H4 (cell line): Measurements from ENCODE around the gene KIF7. TPM values are rescaled to one million over a fixed set of nuclear protein-coding genes. Genes with fewer than 3 reads are reported as not detected.
"Not testable (repeated sequence)": the region's sequence is repeated elsewhere in the genome, so short reads cannot be mapped to it uniquely, and the experiment has no call there.

Source experiments
- DNase-seq: peaks from one replicate; pipeline ENCODE4 v3.0.0-alpha.2; 2015; ENCODE audit warnings: low spot score
- total RNA-seq: library from RNA; depleted of rRNA; stranded (reverse); fragments of >200 nt; shearing (Covaris generic); gene quantifications from 2 replicates; pipeline ENCODE4 v1.2.3, GENCODE V29; 2014; rRNA removed

KIF7 gene
- 3.3 and 3.6 TPM in 2 replicates for total RNA-seq

GRCh38 chr15:89654847-89655805, at the start of gene KIF7:
Gene KIF7 (minus strand): TSS chr15:89655467. CDS start chr15:89652930, 2,537 bp downstream.
- peak; percentile 43 for DNase-seq

- no peak for DNase-seq
Measured at GRCh38 chr15:89704411-89704810, 49.1 kb upstream of the KIF7 start.

DNA sequence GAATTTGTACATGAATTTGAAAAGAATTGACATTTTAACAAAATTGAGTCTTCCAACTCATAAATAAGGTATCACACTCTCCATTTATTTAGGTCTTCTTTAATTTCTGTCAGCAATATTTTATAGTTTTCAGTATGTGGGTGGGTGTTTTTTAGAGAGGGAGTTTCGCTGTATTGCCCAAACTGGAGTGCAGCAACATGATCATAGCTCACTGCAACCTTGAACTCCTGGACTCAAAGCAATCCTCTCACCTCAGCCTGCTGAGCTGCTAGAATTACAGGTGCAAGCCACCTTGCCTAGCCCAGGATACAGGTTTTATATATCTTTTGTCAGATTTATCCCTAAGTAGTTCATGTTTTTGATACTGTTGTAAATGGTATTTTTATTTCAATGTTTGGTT, 39.9 kb upstream of the KIF7 start:
- DNase-seq = no peak

- no peak for DNase-seq
Measured at GRCh38 chr15:89693696-89694095, 38.4 kb upstream of the KIF7 start.

GRCh38 chr15:89693091-89693490, 37.8 kb upstream of the KIF7 start:
- no peak for DNase-seq

DNA sequence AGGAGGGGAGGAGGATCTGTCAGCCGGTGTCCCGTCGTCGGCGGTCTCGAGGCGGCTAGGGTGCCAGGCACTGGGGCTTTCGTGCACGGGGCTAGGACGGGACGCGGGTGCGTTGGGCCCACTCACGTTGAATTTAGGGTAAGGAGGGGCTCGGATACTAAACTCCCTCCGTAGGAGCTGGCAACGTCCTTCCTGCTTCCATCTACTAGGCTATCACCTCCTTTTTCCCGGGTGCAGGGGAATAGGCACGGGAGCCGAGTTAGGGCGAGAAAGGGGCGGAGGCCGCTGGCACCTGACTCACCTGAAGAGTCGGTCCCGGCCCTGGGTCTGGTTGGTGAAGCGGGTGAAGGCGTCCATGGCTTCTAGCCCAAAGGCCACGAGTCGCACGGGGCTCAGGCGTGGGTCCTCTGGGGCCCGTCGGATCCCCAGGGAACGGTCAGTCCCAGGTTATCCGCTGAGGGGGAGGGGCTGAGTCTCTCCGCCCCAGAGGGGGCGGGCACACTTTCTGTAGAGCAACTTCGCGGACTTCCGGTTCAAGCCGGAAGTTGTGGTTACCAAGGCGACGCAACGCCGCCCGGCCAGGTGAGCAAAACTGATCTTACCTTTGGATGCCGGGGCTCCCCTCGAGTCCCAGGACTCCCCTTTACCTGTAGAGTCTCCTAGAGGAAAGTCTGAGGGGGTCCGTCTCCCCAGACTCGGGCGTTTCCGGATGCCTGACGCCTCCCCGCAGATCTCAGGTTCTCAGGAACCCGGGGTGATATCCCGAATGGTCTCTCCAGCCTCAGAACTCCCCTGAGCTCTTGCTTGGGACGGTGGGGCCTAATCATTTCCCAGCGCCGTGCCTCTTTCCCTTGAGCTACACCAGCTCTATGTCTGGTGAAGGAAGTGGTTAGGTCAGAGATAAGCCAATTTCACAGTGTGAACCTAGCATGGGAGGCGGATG, 35.3 kb upstream of the KIF7 start, which contains the start of the genes PEX11A and WDR93:
TSS of gene PEX11A (minus strand) at position 479 of the 943 bp plus-strand sequence. CDS start at position 357, 122 bp downstream.
TSS of gene WDR93 (plus strand) at position 536 of the 943 bp plus-strand sequence. CDS start 10,936 bp downstream, outside the sequence.
- DNase-seq = peak; percentile 63

- DNase-seq = not testable (repeated sequence)
Measured at GRCh38 chr15:89689930-89690275, 34.6 kb upstream of the KIF7 start.

- no peak for DNase-seq
Measured at GRCh38 chr15:89686522-89686921, 31.3 kb upstream of the KIF7 start.

DNA sequence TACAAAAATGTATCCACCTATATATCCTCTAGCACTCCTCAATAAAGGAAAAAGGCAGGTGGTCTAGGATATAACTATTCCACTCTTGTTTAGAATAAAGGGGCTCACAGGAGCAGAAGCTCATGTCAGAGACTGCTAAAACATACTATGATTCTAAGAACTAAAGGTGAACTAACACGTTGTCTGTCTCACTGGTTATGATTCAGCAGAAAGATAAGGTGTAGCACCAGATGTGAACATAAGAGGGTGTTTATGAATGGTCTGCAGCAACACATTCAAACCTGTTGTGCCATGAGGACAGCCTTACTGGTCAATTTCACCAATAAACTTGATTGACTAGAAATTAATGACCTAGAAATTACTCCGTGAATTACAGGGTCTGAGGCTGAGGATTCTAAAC, 30.7 kb upstream of the KIF7 start:
- no peak for DNase-seq

GRCh38 chr15:89681146-89681545, 25.9 kb upstream of the KIF7 start:
- DNase-seq = no peak

DNA sequence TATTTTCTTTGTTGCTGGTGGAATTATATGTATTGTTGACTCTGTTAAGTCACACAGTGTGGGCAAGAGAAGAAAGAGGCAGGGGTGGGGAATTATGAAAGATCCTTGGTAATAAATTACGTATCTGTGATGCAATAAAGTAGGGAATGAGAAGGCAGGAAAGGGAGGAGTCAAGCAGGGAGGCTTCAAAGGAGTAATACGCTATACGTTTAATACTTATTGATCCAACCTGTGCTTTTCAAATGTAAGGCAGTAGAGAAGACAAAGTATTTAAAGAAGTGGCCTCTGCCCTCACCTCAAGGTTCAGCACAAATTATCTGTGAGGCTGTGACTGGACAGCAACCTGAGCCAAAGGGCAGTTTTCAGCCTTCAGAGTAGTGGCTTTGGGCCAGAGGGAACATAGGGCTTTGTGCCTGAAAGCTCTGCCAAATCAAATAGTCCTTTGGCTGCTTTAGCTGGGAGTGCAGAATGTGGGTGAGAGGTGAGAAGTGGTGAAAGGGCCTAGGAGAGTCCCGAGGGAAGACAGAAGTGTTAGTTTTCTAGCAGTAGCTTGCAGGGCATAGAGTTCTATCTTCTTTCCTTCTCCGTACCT, 25.1 kb upstream of the KIF7 start:
- no peak for DNase-seq

- DNase-seq = no peak
Measured at GRCh38 chr15:89679212-89679611, 23.9 kb upstream of the KIF7 start, which contains the start of gene PLIN1. Gene PLIN1 (minus strand): TSS chr15:89679367. CDS start chr15:89677489, 1,878 bp downstream.

- DNase-seq = no peak
Measured at GRCh38 chr15:89677381-89677780, 22.1 kb upstream of the KIF7 start.

DNA sequence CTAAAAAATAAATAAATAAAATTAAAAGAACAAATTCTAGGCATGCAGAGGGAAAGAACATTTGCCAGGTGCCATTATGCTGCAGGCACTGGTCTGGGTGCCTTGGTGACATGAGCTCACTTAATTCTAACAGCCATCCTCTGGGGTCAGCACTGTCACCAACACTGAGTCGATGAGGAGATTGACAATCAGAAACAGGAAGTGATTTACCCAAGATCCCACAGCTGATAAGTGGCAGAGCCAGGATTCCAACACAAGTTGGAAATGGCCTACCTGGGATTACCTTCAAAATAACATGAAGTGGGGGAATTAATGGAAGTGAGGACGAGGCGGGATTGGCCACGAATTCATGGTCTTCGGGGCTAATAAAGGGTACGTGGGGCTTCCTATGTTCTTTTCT, 20.3 kb upstream of the KIF7 start:
- no peak for DNase-seq

- no peak for DNase-seq
Measured at GRCh38 chr15:89674526-89674925, 19.3 kb upstream of the KIF7 start.

DNA sequence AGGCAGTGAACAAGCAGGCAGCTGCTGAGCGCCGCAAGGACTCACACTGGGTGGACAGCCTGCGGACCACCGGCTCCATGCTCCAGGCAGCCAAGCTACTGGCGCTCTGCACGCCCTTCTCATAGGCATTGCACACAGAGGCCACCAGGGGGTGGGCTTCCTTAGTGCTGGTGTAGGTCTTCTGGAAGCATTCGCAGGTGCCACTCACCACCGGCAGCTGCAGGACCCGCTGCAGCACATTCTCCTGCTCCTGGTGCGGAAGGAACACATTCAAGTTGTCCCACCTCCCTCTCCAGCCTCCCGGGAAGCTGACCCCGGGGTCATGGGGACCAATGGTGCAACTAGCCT, 17.9 kb upstream of the KIF7 start:
- DNase-seq = no peak

DNA sequence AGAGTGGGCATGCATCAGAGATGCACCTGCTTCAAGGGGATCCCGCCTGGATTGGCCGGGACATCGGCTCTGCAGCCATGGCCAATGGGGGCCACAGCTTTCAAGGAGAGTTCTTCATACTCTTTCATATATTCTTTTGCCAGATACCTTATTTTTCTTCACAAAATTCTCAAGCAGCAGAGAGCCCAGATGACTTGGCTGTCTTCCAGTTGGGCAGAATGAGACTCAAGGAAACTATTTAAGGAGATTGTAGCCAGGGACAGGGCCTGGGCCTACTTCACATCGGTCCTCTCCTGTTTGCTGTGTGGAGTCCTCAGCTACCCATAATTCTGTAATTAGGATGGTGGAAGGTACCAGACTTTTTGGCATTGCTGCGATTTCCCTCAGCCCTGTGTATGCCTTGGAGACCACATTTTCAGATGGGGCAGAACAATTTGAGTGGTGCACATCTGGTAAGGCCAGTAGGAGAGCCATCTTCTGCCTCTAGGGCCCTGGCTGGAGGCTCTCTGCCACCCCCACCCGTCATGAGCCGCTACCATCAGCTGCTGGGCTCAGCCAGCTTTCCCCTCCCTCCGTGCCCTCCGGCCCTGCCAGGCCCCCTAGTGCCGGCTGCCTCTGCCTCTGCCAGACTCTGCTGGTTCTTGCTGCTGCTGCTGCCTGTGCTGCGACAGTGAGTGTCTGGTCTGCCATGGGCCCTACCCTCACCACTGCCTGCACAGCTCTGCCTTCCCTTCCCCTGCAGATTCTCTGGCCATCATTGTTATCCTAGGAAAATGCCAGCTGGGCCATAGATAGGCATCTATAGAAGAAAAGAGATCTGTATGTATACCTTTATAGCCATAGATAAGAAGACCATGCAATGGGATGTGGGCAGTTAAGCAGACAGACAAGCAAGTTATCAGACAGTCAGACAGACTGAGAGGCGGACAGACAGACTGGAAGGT, 17.2 kb upstream of the KIF7 start:
- no peak for DNase-seq

DNA sequence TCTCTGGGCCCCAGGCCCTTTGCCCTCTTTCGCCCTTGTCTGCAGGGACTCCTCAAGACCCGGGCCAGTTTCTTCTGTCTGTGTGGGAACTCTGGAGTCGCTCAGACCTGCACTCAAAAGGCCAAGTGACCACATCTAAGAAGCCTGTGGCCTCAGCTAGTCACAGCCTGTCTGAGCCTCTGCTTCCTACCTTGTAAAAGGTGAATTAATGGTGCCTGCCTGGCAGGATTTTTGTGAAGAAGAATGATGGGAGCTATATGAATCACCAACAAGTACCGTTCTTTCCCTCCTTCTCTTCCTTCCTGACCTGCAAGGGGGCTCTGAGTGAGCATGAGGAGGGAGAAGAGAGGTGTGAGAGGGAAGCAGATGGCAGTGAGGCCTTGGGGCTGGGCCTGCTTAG, 16.4 kb upstream of the KIF7 start:
- DNase-seq = no peak

- DNase-seq = no peak
Measured at GRCh38 chr15:89670971-89671560, 15.8 kb upstream of the KIF7 start.

DNA sequence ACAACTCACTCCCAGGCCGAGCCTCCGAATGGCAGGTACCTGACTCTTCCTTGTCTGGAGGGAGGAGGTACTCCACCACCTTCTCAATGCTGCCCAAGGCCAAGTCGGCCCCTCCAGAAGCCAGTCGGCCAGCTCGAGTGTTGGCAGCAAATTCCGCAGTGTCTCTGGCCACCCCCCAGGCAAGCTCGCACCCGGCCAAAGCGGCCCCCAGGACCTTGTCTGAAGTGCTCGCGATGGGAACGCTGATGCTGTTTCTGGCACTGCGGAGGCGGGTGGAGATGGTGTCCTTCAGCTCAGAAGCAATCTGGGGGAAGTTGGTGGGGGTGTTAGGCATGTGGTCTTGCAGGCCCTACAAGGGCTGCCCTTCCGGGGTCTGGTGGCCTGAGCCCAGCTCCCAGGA, 14.7 kb upstream of the KIF7 start:
- no peak for DNase-seq
